M059J (cell line): ENCODE data around the gene ULK4. TPM values are rescaled to one million over a fixed set of nuclear protein-coding genes. Genes with fewer than 3 reads are reported as not detected.
"Not testable (repeated sequence)": the region's sequence is repeated elsewhere in the genome, so short reads cannot be mapped to it uniquely, and the experiment has no call there.

ENCODE experiments used
- DNase-seq: peaks from one replicate; pipeline ENCODE4 v3.0.0-alpha.2; 2012; ENCODE audit warnings: low read depth
- total RNA-seq: library from RNA; depleted of rRNA; stranded (reverse); fragments of >200 nt; shearing (Covaris generic); gene quantifications from 2 replicates; pipeline ENCODE4 v1.2.3, GENCODE V29; 2014

Gene ULK4
- total RNA-seq, 1 experiment from 2014 or later = 9.1 TPM

GRCh38 chr3:41649129-41649739 lies 312.7 kb downstream of the ULK4 start:
- no peak for DNase-seq

GRCh38 chr3:41647730-41648129 lies 314.2 kb downstream of the ULK4 start:
- not testable (repeated sequence) for DNase-seq

GRCh38 chr3:41640076-41640475 lies 321.8 kb downstream of the ULK4 start:
- peak; percentile 37 for DNase-seq

- DNase-seq = no peak
These were observed 323.5 kb downstream of the ULK4 start for GRCh38 chr3:41638381-41638780.

- DNase-seq = no peak
These were observed 329.2 kb downstream of the ULK4 start for GRCh38 chr3:41632700-41633099.

GRCh38 chr3:41630708-41631107 lies 331.2 kb downstream of the ULK4 start:
- DNase-seq = no peak

GRCh38 chr3:41629986-41630385 lies 331.9 kb downstream of the ULK4 start:
- no peak for DNase-seq

- DNase-seq = no peak
These were observed 332.8 kb downstream of the ULK4 start for GRCh38 chr3:41629072-41629471.

GRCh38 chr3:41627477-41628087 lies 334.3 kb downstream of the ULK4 start:
- no peak for DNase-seq

- no peak for DNase-seq
These were observed 349.1 kb downstream of the ULK4 start for GRCh38 chr3:41612853-41613252.

- no peak for DNase-seq
These were observed 350.9 kb downstream of the ULK4 start for GRCh38 chr3:41611008-41611407.

- no peak for DNase-seq
These were observed 353.6 kb downstream of the ULK4 start for GRCh38 chr3:41608347-41608746.

GRCh38 chr3:41603807-41604206 lies 358.1 kb downstream of the ULK4 start:
- DNase-seq = no peak

- DNase-seq = no peak
These were observed 359.8 kb downstream of the ULK4 start for GRCh38 chr3:41602121-41602520.

- DNase-seq = no peak
These were observed 360.4 kb downstream of the ULK4 start for GRCh38 chr3:41601404-41601987.

- DNase-seq = no peak
These were observed 361.3 kb downstream of the ULK4 start for GRCh38 chr3:41600616-41601015.

- no peak for DNase-seq
These were observed 362.8 kb downstream of the ULK4 start for GRCh38 chr3:41599127-41599484.

- DNase-seq = peak; percentile 8
These were observed 363.3 kb downstream of the ULK4 start for GRCh38 chr3:41598402-41599126.

- no peak for DNase-seq
These were observed 368.1 kb downstream of the ULK4 start for GRCh38 chr3:41593774-41594173.

GRCh38 chr3:41592753-41593510 lies 369.0 kb downstream of the ULK4 start:
- DNase-seq = no peak

GRCh38 chr3:41583014-41583413 lies 378.9 kb downstream of the ULK4 start:
- no peak for DNase-seq

- no peak for DNase-seq
These were observed 380.2 kb downstream of the ULK4 start for GRCh38 chr3:41581700-41582099.
